Prostate gland (tissue), 2 donors: ENCODE measurements around the gene TRAF3IP1. TPM values are rescaled to one million over a fixed set of nuclear protein-coding genes. Genes with fewer than 3 reads are reported as not detected.
A peak's percentile ranks its signal among the peaks of the same experiment; 100 is the strongest.

ENCODE experiments used
- DNase-seq: peaks from one replicate; pipeline ENCODE4 v3.0.0-alpha.2; 2019; ENCODE audit warnings: low spot score
- H3K27ac ChIP-seq, 2 donors: fragments of 200-600 bp; sonication (generic); 2 replicates each; pipeline ENCODE4 v1.5.1; 2017 to 2019
- H3K27me3 ChIP-seq: fragments of 200-600 bp; sonication (generic); replicated peaks from 2 replicates; pipeline ENCODE4 v1.5.1; 2019; ENCODE audit not compliant: insufficient read depth
- H3K36me3 ChIP-seq, 2 donors: fragments of 200-600 bp; sonication (generic); 1 replicate in 1 of 2; 2 replicates in 1 of 2; pipeline versions ENCODE4 v1.5.1 to v1.8.1; 2017 to 2019
- H3K4me1 ChIP-seq: fragments of 200-600 bp; sonication (generic); replicated peaks from 2 replicates; pipeline ENCODE4 v1.5.1; 2019
- H3K4me3 ChIP-seq, 2 donors: fragments of 200-600 bp; sonication (generic); 2 replicates each; pipeline ENCODE4 v1.5.1; 2017 to 2019
- H3K9me3 ChIP-seq: fragments of 200-600 bp; sonication (generic); 2 replicates; pipeline ENCODE4 v1.5.1; 2017
- POLR2A ChIP-seq: fragments of 450-650 bp; IDR thresholded peaks from one replicate; pipeline ENCODE4 v1.6.1; 2016; ENCODE audit warnings: antibody characterized with exemption, mild to moderate bottlenecking
- POLR2AphosphoS5 ChIP-seq: sonication (generic); formaldehyde crosslinking; IDR thresholded peaks from one replicate; pipeline ENCODE4 v1.6.1; 2017; ENCODE audit warnings: antibody characterized with exemption
- WGBS: methylation state at CpG from one replicate; pipeline ENCODE4 v1.1.5; 2018; 5-methylcytosine and 5-hydroxymethylcytosine counted together
- intact Hi-C: fragments of 100-400 bp; cut with DNase I; formaldehyde crosslinking; loops from one replicate; pipeline ENCODE4 v1.14.2; 2022
- total RNA-seq, 2 donors: library from RNA; depleted of rRNA; stranded (reverse); fragments of >200 nt; gene quantifications; one replicate each; pipeline ENCODE4 v1.1.0, GENCODE V29; 2016
- TF ChIP-seq, protein P1 (sequence below), 4 experiments: fragments of 200-600 bp in 2 of 4; fragments of 450-650 bp in 2 of 4; sonication (generic) in 2 of 4; IDR thresholded peaks; 1 replicate in 3 of 4; 2 replicates in 1 of 4; pipeline ENCODE4 v1.5.1; 2016 to 2019; ENCODE audit warnings: antibody characterized with exemption in 4 of 4, mild to moderate bottlenecking in 2 of 4, moderate library complexity in 2 of 4

Gene TRAF3IP1
- total RNA-seq, 2 donors from 2014 or later: 14.4 to 18.5 TPM

DNA sequence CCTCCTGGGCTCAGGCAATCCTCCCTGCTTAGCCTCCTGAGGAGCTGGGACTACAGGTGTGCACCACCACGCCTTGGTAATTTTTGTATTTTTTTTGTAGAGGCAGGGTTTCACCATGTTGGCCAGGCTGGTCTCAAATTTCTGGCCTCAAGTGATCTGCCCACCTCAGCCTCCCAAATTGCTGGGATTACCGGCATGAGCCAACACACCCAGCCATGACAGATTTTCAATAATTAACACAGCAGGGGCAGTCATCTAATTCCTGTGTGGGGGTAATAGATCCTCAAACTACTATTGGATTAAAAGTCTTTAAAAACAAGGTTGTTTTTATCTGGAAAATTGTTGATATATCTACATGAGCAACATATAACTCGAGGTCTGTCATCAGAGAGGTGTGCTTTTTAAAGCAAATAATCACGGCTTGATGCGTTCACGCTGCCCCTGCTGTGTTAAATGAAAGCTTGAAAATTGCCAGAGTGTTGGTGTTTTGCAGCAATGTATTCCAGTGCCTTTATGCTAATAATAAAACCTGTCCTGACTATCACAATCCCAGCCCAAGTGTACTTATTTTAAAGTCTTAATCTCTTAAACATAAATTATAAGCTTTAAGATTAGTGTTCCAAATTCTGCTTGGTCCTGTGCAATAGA is 70.8 kb downstream of the TRAF3IP1 start:
- TF ChIP-seq, protein P1, sequence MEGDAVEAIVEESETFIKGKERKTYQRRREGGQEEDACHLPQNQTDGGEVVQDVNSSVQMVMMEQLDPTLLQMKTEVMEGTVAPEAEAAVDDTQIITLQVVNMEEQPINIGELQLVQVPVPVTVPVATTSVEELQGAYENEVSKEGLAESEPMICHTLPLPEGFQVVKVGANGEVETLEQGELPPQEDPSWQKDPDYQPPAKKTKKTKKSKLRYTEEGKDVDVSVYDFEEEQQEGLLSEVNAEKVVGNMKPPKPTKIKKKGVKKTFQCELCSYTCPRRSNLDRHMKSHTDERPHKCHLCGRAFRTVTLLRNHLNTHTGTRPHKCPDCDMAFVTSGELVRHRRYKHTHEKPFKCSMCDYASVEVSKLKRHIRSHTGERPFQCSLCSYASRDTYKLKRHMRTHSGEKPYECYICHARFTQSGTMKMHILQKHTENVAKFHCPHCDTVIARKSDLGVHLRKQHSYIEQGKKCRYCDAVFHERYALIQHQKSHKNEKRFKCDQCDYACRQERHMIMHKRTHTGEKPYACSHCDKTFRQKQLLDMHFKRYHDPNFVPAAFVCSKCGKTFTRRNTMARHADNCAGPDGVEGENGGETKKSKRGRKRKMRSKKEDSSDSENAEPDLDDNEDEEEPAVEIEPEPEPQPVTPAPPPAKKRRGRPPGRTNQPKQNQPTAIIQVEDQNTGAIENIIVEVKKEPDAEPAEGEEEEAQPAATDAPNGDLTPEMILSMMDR (IDR thresholded peaks at IDR 0.05): no peak
- no peak for TF ChIP-seq POLR2A
- TF ChIP-seq POLR2AphosphoS5: no peak
- Histone ChIP-seq H3K4me3 (no peak overlapping the region), H3K9me3 (no peaks in the 10 kb centered on the region), H3K36me3 (no peaks in the 10 kb centered on the region), H3K4me1 (peaks cover 5% of the 10 kb centered on the region), H3K27me3 (no peaks in the 10 kb centered on the region), H3K27ac (peak overlapping the region; percentile 63 to 66)
- WGBS: 85% methylated on average over 6 of the region's 6 CpGs
- intact Hi-C loops: no loop called here
- DNase-seq: no peak

DNA sequence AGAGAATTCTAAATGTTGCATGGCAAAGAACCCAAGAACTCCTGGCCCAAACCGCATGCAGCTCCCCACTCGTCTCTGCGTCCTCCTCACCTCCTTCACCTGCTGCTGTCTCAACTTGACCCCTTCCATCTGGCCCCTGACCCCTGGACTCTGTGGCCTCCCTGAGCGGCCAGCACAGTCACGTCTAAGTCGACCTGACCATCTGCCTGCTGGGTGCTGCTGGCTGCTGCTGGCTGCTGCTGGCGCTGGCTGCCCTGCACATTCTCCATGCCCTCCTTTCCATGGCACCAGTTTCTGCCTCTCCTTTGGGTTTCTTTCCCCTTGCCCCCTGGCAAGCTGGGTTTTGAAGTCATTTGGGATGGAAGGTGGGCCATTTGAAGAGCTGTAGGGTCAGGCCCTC is 76.3 kb downstream of the TRAF3IP1 start:
- 95% methylated on average over 7 of the region's 7 CpGs for WGBS
- no peaks in the 10 kb centered on the region for H3K4me1 ChIP-seq
- H3K9me3 ChIP-seq: no peaks in the 10 kb centered on the region
- intact Hi-C loops: no loop called here
- H3K27me3 ChIP-seq: no peaks in the 10 kb centered on the region
- no peak overlapping the region for H3K27ac ChIP-seq
- DNase-seq: no peak
- TF ChIP-seq POLR2A: no peak
- TF ChIP-seq POLR2AphosphoS5: no peak
- TF ChIP-seq, protein P1 (IDR thresholded peaks at IDR 0.05): no peak
- no peak overlapping the region for H3K4me3 ChIP-seq
- no peaks in the 10 kb centered on the region for H3K36me3 ChIP-seq

DNA sequence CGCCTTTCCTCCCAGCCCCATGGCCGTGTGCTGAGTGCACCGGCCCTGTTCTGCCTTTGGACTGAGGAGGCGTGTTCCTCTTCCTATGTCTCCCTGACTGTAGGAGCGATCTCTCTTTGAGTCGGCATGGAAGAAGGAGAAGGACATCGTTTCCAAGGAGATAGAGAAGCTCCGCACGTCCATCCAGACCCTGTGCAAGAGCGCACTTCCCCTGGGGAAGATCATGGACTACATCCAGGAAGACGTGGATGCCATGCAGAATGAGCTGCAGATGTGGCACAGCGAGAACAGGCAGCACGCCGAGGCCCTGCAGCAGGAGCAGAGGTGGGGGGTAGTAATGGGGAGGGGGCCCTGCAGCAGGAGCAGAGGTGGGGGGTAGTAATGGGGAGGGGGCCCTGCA is 77.0 kb downstream of the TRAF3IP1 start:
- 83% methylated on average over 14 of the region's 14 CpGs for WGBS
- intact Hi-C loops: no loop called here

DNA sequence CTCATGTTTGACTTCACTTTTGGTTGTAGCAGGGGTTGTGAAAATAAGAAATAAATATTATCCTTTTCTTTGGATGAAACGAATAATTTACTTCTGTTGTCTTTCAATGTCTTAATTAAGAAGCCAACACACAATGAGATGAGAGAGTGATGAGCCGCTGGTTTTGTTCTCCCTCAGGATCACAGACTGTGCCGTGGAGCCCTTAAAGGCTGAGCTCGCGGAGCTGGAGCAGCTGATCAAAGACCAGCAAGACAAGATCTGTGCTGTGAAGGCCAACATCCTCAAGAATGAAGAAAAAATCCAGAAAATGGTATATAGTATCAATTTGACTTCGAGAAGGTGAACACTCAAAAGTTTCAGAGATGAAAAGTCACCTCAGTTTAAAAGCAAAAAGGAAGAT is 78.3 kb downstream of the TRAF3IP1 start:
- Histone ChIP-seq H3K4me1 (no peaks in the 10 kb centered on the region), H3K4me3 (no peak overlapping the region), H3K36me3 (no peaks in the 10 kb centered on the region), H3K27me3 (no peaks in the 10 kb centered on the region), H3K9me3 (no peaks in the 10 kb centered on the region), H3K27ac (no peak overlapping the region)
- WGBS: 69% methylated on average over 6 of the region's 6 CpGs
- intact Hi-C loops: no loop called here
- no peak for DNase-seq
- no peak for TF ChIP-seq POLR2A
- TF ChIP-seq POLR2AphosphoS5: no peak
- TF ChIP-seq, protein P1 (IDR thresholded peaks at IDR 0.05): no peak

More for the DNA sequence above, 77.0 kb downstream of the TRAF3IP1 start:
- TF ChIP-seq, protein P1 (IDR thresholded peaks at IDR 0.05): no peak
- no peak for TF ChIP-seq POLR2AphosphoS5
- no peak for TF ChIP-seq POLR2A
- Histone ChIP-seq H3K27me3 (no peaks in the 10 kb centered on the region), H3K9me3 (no peaks in the 10 kb centered on the region), H3K36me3 (no peaks in the 10 kb centered on the region), H3K27ac (no peak overlapping the region), H3K4me3 (no peak overlapping the region), H3K4me1 (no peaks in the 10 kb centered on the region)
- no peak for DNase-seq

DNA sequence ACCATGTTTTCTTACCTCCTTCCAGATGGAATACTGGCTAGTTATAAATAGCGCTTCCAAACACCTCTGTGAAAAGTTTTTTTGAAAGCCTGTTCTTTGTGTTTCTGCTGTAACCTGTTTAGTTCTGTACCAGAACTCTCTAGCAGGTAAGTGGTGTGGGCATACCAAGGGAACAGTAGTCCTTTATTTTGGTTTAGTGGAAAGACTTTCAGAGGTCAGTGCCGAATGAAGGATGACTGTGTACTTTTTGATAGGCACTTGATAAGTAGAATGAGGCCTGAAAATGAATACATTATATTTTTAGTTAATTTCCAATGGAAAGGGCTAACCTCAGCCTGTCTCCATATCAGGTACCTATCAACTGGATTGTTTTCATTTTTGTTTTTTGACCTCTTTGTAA is 78.8 kb downstream of the TRAF3IP1 start:
- H3K9me3 ChIP-seq: no peaks in the 10 kb centered on the region
- no peaks in the 10 kb centered on the region for H3K36me3 ChIP-seq
- TF ChIP-seq, protein P1 (IDR thresholded peaks at IDR 0.05): no peak
- TF ChIP-seq POLR2AphosphoS5: no peak
- no peak for TF ChIP-seq POLR2A
- DNase-seq: no peak
- no peaks in the 10 kb centered on the region for H3K4me1 ChIP-seq
- H3K4me3 ChIP-seq: no peak overlapping the region
- no peaks in the 10 kb centered on the region for H3K27me3 ChIP-seq
- 63% methylated on average over 2 of the region's 2 CpGs for WGBS
- intact Hi-C loops: no loop called here
- H3K27ac ChIP-seq: no peak overlapping the region
